Adipocyte (in vitro differentiated cells): ENCODE results near the gene TOP2B.

ENCODE experiments used
- DNase-seq: peaks from one replicate; pipeline ENCODE4 v3.0.0-alpha.2; 2015; ENCODE audit warnings: low read depth
- H3K27me3 ChIP-seq: replicated peaks from 2 replicates; pipeline ENCODE4 v1.7.0; 2013; ENCODE audit warnings: mild to moderate bottlenecking, low read length, moderate library complexity; ENCODE audit not compliant: control insufficient read depth, insufficient read depth
- H3K36me3 ChIP-seq: 2 replicates; pipeline ENCODE4 v1.7.0; 2013; ENCODE audit warnings: low read length, mild to moderate bottlenecking, moderate library complexity; ENCODE audit not compliant: control insufficient read depth, insufficient read depth, severe bottlenecking
- H3K4me1 ChIP-seq: 2 replicates; pipeline ENCODE4 v1.7.0; 2013; ENCODE audit warnings: mild to moderate bottlenecking, low read length, moderate library complexity; ENCODE audit not compliant: control insufficient read depth, insufficient read depth
- H3K4me3 ChIP-seq: 2 replicates; pipeline ENCODE4 v1.7.0; 2013; ENCODE audit warnings: mild to moderate bottlenecking, low read length, moderate library complexity
- H3K9ac ChIP-seq: 2 replicates; pipeline ENCODE4 v1.7.0; 2013; ENCODE audit warnings: mild to moderate bottlenecking, low read length, moderate library complexity
- H3K9me3 ChIP-seq: 2 replicates; pipeline ENCODE4 v1.7.0; 2013; ENCODE audit warnings: mild to moderate bottlenecking, low read length, moderate library complexity; ENCODE audit not compliant: control insufficient read depth

Gene TOP2B

DNA sequence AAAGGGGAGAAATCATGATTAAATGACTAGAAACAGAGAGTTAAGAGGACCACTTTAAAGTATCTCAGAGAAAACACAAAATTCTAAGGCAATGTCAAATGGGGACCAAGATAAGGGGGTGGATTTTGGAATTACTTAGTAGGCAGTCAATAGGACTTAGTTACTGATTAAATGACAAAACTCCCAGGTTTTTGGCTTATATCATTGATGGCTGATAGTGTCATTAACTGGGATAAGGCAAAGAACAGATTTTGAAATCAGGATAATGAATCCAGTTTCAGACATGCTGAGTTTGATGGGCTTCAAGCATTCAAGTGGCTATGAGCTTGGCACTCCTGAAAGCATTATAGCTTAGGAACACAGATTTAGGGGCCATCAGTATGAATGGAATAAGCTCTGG lies 53.9 kb downstream of the TOP2B start:
- no peaks in the 10 kb centered on the region for H3K27me3 ChIP-seq
- peaks cover 95% of the 10 kb centered on the region for H3K36me3 ChIP-seq
- H3K9ac ChIP-seq: no peak overlapping the region
- DNase-seq: no peak
- H3K9me3 ChIP-seq: no peaks in the 10 kb centered on the region
- no peak overlapping the region for H3K4me3 ChIP-seq
- no peaks in the 10 kb centered on the region for H3K4me1 ChIP-seq

DNA sequence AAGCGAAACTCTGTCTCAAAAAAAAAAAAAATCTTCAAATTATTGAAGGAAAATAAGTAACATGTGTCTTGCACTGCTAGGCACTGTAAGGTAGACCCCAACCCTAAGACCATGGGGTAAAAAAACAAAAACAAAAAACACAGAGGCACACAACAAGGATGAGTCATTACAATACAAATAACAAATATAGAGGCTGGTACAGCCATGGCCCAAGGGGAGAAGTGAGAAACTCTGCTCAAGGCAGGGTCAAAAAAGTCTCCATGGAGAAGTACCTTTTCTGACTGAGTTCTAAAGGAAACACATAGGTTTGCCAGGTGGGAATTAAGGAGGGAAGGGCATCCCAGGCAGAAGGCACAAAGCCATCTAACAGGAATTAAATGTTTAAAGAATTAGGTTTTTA lies 54.5 kb downstream of the TOP2B start:
- no peak overlapping the region for H3K4me3 ChIP-seq
- no peaks in the 10 kb centered on the region for H3K9me3 ChIP-seq
- H3K36me3 ChIP-seq: peaks cover 89% of the 10 kb centered on the region
- H3K27me3 ChIP-seq: no peaks in the 10 kb centered on the region
- H3K9ac ChIP-seq: no peak overlapping the region
- no peaks in the 10 kb centered on the region for H3K4me1 ChIP-seq
- DNase-seq: no peak

DNA sequence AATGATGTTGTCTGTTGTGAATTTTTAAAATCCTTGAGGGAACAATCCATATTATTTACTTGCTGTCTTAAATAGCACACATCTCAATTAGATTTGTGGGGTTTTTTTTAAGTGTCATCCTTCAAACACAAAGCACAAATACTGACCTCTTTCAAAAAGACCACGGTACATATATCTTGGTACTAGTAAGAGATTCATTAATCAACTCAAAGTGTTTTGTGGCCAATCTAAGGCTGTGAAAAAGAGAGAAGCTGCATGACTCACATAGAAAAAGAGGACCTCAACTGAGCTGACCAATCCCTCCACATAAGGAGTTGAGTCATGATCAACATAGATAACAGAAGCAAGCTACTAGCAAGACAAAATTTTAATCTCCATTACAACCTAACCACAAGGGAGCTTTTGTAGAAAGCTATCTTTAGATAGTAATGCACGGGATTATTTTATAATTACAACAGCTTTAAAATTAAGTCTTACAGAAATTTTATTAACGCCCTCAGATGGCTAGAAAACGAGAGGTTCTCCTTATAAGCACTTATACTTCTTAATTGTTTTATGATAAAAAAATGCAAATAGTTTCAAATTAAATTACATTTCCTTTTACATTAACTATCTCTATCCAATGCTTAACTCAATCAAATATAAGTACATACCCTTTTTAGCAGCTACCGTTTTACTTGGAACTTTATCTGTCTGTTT lies 60.5 kb downstream of the TOP2B start:
- H3K4me1 ChIP-seq: peaks cover 16% of the 10 kb centered on the region
- no peak overlapping the region for H3K4me3 ChIP-seq
- peaks cover 56% of the 10 kb centered on the region for H3K36me3 ChIP-seq
- H3K9ac ChIP-seq: no peak overlapping the region
- DNase-seq: peak; percentile 69
- no peaks in the 10 kb centered on the region for H3K9me3 ChIP-seq
- no peaks in the 10 kb centered on the region for H3K27me3 ChIP-seq

DNA sequence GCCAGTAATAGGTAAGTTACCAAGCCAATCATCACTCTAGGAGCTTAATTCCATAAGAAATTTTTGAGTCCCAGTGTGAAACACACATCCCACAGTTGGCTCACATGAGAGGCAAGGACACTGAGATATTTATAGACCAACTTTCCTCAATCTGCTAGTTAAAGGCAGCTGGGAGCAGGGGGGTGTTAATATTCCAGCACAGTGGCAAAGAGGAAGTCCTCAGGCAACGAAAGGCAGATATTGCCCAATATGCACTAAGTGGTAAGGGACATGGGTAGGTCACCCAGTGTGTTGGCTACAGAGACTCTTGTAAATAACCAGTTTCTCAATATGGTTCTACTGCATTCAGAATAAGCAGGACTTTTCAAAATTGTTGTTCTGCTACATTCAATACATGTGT lies 61.0 kb downstream of the TOP2B start:
- DNase-seq: peak; percentile 69
- Histone ChIP-seq H3K9ac (no peak overlapping the region), H3K4me1 (peaks cover 16% of the 10 kb centered on the region), H3K27me3 (no peaks in the 10 kb centered on the region), H3K36me3 (peaks cover 56% of the 10 kb centered on the region), H3K4me3 (no peak overlapping the region), H3K9me3 (no peaks in the 10 kb centered on the region)

DNA sequence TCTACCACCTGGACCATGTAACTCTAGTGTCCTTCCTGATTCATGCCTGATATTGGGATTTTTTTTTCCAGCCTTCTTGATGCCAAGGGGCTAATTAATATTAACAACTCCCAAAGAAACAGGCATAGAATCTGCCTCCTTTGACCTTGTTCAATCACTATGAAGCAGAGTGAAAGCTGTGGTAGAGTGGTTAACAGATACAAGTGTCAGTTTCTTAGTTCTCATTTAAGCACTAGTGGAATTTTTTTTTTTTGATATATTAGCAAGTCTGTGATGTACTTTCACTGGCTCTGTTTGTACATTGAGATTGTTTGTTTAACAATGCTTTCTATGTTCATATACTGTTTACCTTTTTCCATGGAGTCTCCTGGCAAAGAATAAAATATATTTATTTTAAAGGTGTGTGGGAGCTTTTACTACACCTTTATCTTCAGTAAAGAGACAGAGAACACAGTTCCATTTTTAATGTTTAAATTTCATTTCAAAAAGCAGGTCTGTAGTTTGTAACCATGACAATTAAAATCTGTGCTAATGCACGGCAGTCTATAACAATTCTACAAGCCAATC lies 67.1 kb downstream of the TOP2B start:
- no peak overlapping the region for H3K9ac ChIP-seq
- peaks cover 5% of the 10 kb centered on the region for H3K4me1 ChIP-seq
- H3K36me3 ChIP-seq: peaks cover 57% of the 10 kb centered on the region
- DNase-seq: no peak
- H3K4me3 ChIP-seq: no peak overlapping the region
- no peaks in the 10 kb centered on the region for H3K9me3 ChIP-seq
- H3K27me3 ChIP-seq: no peaks in the 10 kb centered on the region

DNA sequence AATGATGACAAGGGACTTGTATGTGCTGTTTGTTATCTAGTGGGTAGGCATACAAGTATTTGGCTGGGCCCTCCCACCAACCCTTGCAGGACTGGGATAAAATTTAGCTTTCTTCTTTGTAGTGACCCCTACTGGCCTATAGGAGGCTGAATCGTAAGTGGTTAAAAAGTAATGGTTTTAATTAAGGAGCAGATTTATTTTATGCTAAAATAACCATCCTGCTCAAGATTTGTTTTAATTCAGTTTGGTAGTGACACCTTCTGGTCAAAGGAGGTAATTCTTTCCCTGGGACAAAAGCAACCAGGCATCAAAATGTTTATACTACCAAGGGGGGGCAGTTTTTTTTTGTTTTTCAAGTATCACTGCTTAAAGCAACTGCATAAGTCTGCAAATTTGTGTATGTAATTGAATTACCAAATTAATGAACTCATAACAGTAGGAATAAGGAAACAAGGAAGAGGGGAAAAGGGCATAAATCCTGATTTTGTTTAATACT lies 70.7 kb downstream of the TOP2B start:
- H3K36me3 ChIP-seq: peaks cover 36% of the 10 kb centered on the region
- peak; percentile 90 for DNase-seq

DNA sequence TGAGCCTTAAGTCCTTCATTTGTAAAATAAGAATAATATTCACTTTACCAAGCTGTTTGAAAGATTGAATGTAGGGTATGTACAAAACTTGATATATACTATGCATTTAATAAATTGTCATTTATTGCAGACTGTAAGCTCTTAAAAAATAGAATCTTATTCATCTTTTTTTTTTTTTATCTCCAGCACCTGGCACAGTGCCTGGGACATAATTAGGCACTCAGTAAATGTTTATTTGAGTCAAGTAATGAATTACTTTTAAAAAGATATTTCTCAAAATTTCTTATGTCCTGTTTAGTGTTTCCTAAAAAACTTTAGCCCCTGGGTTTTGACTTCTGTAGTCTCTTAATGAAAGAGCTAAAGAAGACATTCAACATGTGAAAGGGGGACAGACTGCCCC lies 71.7 kb downstream of the TOP2B start:
- Histone ChIP-seq H3K9ac (peak overlapping the region; percentile 30), H3K4me1 (peaks cover 13% of the 10 kb centered on the region), H3K4me3 (no peak overlapping the region), H3K9me3 (no peaks in the 10 kb centered on the region), H3K27me3 (no peaks in the 10 kb centered on the region), H3K36me3 (peaks cover 25% of the 10 kb centered on the region)
- no peak for DNase-seq

More for the DNA sequence above, 70.7 kb downstream of the TOP2B start:
- Histone ChIP-seq H3K9ac (no peak overlapping the region), H3K4me1 (peaks cover 13% of the 10 kb centered on the region), H3K9me3 (no peaks in the 10 kb centered on the region), H3K4me3 (no peak overlapping the region), H3K27me3 (no peaks in the 10 kb centered on the region)

DNA sequence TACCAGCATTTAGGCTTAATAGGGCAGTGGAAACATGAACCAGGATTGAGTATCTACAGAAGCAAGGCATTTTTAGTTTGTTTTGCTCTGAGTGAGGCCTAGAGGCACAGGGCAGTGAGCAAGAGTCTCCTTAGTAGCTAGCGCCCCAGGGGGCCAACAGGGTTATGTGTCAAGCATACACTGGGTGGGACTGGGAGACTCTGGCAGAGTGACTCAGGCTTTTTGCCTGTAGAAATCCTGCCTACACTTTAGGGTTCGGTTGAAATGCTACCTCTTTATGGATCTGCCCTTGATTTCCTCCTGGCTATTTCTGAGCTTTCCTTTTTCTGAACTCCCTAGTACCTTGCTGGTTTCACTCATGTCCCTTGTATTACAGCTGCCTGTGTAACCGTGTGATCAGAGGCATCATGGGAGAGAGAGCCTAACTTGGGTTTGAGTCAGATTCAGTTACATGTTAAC lies 72.2 kb downstream of the TOP2B start:
- H3K27me3 ChIP-seq: no peaks in the 10 kb centered on the region
- H3K9me3 ChIP-seq: no peaks in the 10 kb centered on the region
- peaks cover 13% of the 10 kb centered on the region for H3K4me1 ChIP-seq
- peak; percentile 84 for DNase-seq
- H3K36me3 ChIP-seq: peaks cover 20% of the 10 kb centered on the region
- no peak overlapping the region for H3K4me3 ChIP-seq
- H3K9ac ChIP-seq: peak overlapping the region; percentile 30

DNA sequence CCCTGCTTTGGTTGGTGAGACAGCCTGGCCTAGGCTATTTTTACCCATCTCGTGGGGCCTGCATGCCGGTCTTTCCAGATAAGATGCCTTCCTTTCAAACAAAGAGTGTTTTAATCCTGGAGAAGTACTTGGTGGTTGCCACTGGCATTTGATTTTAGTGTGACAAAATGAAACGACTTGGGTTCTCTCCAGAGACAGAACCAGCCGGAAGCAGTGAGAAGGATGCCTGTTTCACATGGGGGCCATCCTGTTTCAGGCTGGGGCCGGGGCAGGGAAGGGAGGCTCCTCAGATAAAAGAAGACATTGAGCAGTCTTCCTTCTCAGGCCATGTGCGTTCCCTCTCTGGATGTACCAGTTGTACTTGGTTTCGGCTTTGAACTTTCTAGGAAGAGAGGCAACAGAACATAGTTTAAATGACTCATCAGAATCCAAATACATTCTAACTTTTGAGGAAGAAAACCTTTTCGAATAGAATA lies 74.9 kb downstream of the TOP2B start:
- peak; percentile 25 for DNase-seq
- Histone ChIP-seq H3K4me1 (peaks cover 13% of the 10 kb centered on the region), H3K36me3 (no peaks in the 10 kb centered on the region)

DNA sequence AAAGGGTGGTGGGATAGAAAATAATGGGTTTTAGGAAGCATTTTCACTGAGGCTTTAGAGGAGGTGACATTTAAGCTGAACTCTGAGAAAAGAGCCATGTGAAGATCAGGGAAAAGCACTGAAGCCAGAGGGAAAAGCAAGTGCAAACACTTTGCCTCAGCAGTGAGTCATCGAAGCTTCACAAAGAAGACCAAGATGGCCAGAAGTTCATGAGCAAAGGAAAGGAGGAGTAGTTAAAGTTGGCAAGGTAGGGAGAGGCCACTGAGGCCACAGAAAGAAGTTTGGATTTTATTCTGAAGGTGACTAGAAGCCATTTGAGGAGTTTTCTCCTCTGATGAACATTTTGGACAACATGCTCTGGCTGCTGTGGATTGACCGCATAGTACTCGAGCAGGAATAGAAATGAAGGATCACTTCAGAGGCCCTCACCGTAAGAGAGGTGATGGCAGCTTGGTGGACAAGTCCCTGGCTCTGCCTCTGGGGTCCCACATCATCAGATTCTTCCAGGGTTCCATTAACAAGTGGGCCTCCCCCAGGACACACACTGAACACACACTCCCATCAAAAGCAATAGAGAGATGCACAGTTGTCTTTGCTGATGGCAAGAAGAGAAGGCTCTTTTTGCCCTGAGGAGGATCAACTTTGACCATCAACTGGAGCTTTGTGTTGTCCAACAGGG lies 75.5 kb downstream of the TOP2B start:
- no peaks in the 10 kb centered on the region for H3K36me3 ChIP-seq
- H3K4me1 ChIP-seq: peaks cover 13% of the 10 kb centered on the region
- H3K4me3 ChIP-seq: no peak overlapping the region
- H3K27me3 ChIP-seq: peaks cover 5% of the 10 kb centered on the region
- no peak for DNase-seq
- no peaks in the 10 kb centered on the region for H3K9me3 ChIP-seq
- no peak overlapping the region for H3K9ac ChIP-seq

More for the DNA sequence above, 74.9 kb downstream of the TOP2B start:
- H3K27me3 ChIP-seq: peaks cover 5% of the 10 kb centered on the region
- no peak overlapping the region for H3K9ac ChIP-seq
- H3K9me3 ChIP-seq: no peaks in the 10 kb centered on the region
- no peak overlapping the region for H3K4me3 ChIP-seq

DNA sequence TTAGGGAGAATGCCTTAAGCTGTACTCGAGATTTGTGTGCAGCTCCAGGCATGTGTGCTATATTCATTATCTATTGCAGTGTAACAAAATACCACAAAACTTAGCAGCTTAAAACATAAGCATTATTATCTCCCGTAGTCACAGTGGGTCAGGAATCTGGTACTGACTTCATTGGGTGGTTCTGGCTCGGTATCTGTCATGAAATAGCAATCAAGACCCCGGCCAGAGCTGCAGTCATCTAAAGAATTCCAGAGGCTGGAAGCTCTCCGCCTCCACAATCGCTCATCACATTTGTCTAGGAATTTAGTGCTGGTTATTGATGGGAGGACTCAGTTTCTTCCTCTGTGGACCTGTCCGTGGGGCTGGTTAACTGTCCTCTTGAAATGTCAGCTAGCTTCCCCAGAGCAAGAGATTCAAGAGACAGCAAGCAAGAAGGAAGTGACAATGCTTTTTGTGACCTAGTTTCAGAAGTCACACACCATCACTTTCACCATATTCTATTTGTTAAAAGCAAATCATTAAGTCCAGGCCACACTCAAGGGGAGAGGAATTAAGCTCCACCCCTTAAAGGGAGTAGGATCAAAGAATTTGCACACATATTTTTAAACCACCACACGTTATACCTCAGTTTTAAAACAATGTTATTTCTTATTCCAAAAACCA lies 76.1 kb downstream of the TOP2B start:
- Histone ChIP-seq H3K27me3 (peaks cover 10% of the 10 kb centered on the region), H3K9ac (no peak overlapping the region), H3K9me3 (no peaks in the 10 kb centered on the region), H3K4me1 (peaks cover 13% of the 10 kb centered on the region), H3K4me3 (no peak overlapping the region), H3K36me3 (no peaks in the 10 kb centered on the region)
- no peak for DNase-seq
